Mucosa of descending colon (tissue), 3 donors: Measurements from ENCODE around the gene TIAM2. TPM values are rescaled to one million over a fixed set of nuclear protein-coding genes. Genes with fewer than 3 reads are reported as not detected.

ENCODE experiments used
- ATAC-seq: fragments of 200-7000 bp; cut with Tn5 transposase; one replicate; pipeline ENCODE4 v1.9.1; 2020; ENCODE audit warnings: mild to moderate bottlenecking, moderate library complexity
- DNase-seq, 3 donors: peaks; one replicate each; pipeline ENCODE4 v3.0.0-alpha.2; 2020
- H3K36me3 ChIP-seq: fragments of 200-600 bp; one replicate; pipeline ENCODE4 v1.8.0; 2021; ENCODE audit warnings: low read depth, mild to moderate bottlenecking
- H3K4me1 ChIP-seq: fragments of 200-600 bp; one replicate; pipeline ENCODE4 v1.8.0; 2021; ENCODE audit warnings: low read depth, mild to moderate bottlenecking
- H3K4me3 ChIP-seq: fragments of 200-600 bp; one replicate; pipeline ENCODE4 v1.8.0; 2021; ENCODE audit warnings: mild to moderate bottlenecking
- H3K9me3 ChIP-seq: fragments of 200-600 bp; one replicate; pipeline ENCODE4 v1.8.0; 2021; ENCODE audit warnings: mild to moderate bottlenecking
- intact Hi-C, 2 donors: fragments of 100-400 bp; cut with DNase I in 1 of 2; cut with micrococcal nuclease in 1 of 2; formaldehyde crosslinking; loops; one replicate each; pipeline versions ENCODE4 v1.11.0 to v1.11.1; 2022; cut with DNase I, micrococcal nuclease
- total RNA-seq, 3 donors: library from RNA; stranded (reverse); fragmentation: NEBNext Ultra II Directional in 2 of 3; extraction: Animal tissue kit (Norgen Biotek cat#: 25700) in 2 of 3; gene quantifications; one replicate each; pipeline versions ENCODE4 v1.2.1 to v1.2.4, GENCODE V29; 2021 to 2023
- TF ChIP-seq, protein P1 (sequence below): fragments of 200-600 bp; IDR thresholded peaks from one replicate; pipeline ENCODE4 v1.8.0; 2022; ENCODE audit warnings: antibody characterized with exemption, mild to moderate bottlenecking
- donor health status: DM: no; HTN: no; CAD: no; lungs with moderate emphysema.
- donor health status: DM: no; HTN: no; CAD: no.
- donor health status: DM: no; HTN: yes; CAD: no.

TIAM2 gene
- total RNA-seq, 3 donors from 2014 or later = 4.2 to 12.2 (median 9.8) TPM

DNA sequence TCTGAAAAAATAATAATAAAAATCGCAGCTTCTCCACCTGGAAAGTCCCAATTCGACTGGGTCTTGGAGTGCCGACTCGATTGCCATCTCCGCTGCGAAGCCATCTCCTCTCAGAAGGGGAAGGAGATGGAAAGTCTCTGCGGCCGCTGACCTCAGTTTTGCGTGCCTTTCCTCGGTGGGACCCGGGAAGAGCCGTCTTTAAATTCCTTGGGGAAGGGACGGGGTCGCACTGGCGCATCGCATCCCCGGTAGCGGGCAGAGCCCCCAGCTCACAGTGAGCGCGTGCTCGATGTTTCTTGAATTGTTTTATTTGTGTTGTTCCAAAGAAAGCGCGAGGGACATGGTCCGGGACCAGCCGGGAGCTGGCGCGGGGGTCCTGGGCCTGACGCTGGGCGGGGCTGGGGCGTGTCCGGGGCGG lies 270 bp upstream of the TIAM2 start:
- no peak overlapping the region for H3K4me3 ChIP-seq
- intact Hi-C loops = no loop called here

DNA sequence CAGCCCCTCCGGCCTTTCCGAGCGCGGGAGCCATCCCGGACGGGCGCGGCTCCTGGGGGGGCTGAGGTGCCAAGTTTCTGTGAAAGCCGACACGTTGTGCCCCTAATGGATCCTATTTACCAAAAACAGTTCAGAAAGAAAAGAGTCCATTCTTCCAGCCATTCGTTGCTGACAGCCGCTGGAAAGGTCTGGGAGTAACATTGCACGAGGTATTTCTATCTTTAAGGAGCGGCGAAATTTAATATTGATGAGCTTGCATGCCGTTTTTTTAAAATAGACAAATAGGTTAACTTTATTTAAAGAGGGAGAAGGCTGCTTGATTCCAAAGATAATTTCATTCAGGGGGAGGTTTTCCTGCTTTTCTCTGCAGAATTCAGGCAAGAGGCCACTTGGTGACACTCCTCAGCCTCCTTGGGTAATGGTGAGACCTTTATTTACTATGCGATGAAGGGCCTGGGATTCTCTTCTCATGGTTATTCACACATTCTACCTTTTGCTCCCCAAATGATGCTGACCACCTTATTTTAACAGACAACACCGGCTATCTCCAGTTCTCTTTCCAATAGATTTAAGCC lies 988 bp downstream of the TIAM2 start:
- no peak for DNase-seq
- no peaks in the 10 kb centered on the region for H3K36me3 ChIP-seq
- TF ChIP-seq, protein P1, sequence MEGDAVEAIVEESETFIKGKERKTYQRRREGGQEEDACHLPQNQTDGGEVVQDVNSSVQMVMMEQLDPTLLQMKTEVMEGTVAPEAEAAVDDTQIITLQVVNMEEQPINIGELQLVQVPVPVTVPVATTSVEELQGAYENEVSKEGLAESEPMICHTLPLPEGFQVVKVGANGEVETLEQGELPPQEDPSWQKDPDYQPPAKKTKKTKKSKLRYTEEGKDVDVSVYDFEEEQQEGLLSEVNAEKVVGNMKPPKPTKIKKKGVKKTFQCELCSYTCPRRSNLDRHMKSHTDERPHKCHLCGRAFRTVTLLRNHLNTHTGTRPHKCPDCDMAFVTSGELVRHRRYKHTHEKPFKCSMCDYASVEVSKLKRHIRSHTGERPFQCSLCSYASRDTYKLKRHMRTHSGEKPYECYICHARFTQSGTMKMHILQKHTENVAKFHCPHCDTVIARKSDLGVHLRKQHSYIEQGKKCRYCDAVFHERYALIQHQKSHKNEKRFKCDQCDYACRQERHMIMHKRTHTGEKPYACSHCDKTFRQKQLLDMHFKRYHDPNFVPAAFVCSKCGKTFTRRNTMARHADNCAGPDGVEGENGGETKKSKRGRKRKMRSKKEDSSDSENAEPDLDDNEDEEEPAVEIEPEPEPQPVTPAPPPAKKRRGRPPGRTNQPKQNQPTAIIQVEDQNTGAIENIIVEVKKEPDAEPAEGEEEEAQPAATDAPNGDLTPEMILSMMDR = no peak
- no peaks in the 10 kb centered on the region for H3K9me3 ChIP-seq
- peaks cover 6% of the 10 kb centered on the region for H3K4me1 ChIP-seq
- intact Hi-C loops = no loop called here
- no peak for ATAC-seq
- no peak overlapping the region for H3K4me3 ChIP-seq

More for the DNA sequence above, 270 bp upstream of the TIAM2 start:
- no peak for DNase-seq
- Histone ChIP-seq H3K9me3 (no peaks in the 10 kb centered on the region), H3K4me1 (peaks cover 6% of the 10 kb centered on the region), H3K36me3 (no peaks in the 10 kb centered on the region)
- ATAC-seq = no peak
- TF ChIP-seq, protein P1 = no peak

DNA sequence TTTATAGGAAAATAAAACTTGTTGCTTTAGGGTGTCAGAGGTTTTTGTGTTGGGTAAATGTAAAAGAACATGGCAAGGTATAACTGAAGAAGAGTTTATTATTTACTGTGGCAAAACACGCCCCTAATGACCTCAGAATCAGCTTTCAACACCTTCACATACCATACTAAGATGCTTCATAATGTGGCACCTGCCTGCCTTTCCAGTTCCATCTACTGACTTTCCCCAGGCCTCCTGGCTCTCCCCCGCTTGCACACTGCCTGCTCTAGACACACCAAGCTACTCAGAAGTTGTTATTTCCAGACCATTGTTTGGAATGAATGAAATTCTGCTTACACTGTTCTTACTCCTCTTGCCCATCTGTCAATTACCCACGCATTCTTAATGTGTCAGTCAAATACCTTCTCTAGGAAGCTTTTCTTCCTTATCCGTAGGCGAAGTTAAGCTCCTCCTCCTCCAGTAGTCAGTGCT lies 1.8 kb downstream of the TIAM2 start:
- ATAC-seq = no peak
- TF ChIP-seq, protein P1 = no peak
- intact Hi-C loops = no loop called here
- no peaks in the 10 kb centered on the region for H3K9me3 ChIP-seq
- no peak overlapping the region for H3K4me3 ChIP-seq
- peaks cover 6% of the 10 kb centered on the region for H3K4me1 ChIP-seq
- no peak for DNase-seq
- H3K36me3 ChIP-seq = no peaks in the 10 kb centered on the region

GRCh38 chr6:154998855-154999254 lies 3.7 kb downstream of the TIAM2 start:
- peaks cover 6% of the 10 kb centered on the region for H3K4me1 ChIP-seq
- no peak for DNase-seq
- intact Hi-C loops = no loop called here
- no peak for ATAC-seq
- H3K36me3 ChIP-seq = no peaks in the 10 kb centered on the region
- H3K4me3 ChIP-seq = no peak overlapping the region
- H3K9me3 ChIP-seq = no peaks in the 10 kb centered on the region
- TF ChIP-seq, protein P1 = no peak

DNA sequence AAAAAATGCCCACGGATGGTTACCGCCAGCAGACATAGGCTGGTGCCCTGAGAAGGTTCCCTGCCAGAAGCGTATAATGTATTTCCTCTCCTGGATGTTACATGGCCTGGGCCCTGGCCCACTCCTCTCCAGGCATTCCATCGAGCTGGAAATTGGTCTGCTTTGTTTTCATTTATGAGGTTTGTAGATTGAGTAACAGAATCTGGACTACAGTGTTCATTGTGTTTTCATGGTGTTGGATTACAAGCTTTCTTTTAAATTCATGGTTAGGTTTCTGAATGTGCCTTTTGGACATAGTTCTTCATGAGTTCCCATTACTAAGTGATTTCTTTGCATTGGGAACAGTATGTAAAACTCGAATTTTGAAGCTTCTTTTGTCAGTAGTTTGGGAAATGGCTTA lies 6.4 kb downstream of the TIAM2 start:
- no peaks in the 10 kb centered on the region for H3K36me3 ChIP-seq
- no peak overlapping the region for H3K4me3 ChIP-seq
- H3K9me3 ChIP-seq = no peaks in the 10 kb centered on the region
- intact Hi-C loops = no loop called here
- no peaks in the 10 kb centered on the region for H3K4me1 ChIP-seq
- TF ChIP-seq, protein P1 = no peak
- ATAC-seq (no peak), DNase-seq (no peak)

GRCh38 chr6:155001934-155002333 lies 6.8 kb downstream of the TIAM2 start:
- Histone ChIP-seq H3K9me3 (no peaks in the 10 kb centered on the region), H3K36me3 (no peaks in the 10 kb centered on the region), H3K4me3 (no peak overlapping the region), H3K4me1 (no peaks in the 10 kb centered on the region)
- intact Hi-C loops = no loop called here
- no peak for DNase-seq
- TF ChIP-seq, protein P1 = no peak
- ATAC-seq = no peak
